ENCODE data around the gene PDE6H.

PDE6H gene

GRCh38 chr12:14972816-14973215 lies at the start of gene PDE6H:
Gene PDE6H, plus strand, starts transcription at chr12:14973042. Its CDS starts 4,971 bp downstream, at chr12:14978013.
- DNase-seq (ENCODE audit: low read depth in 1 of 2, low spot score in 1 of 2) = no peak

GRCh38 chr12:14923944-14924343 lies 48.9 kb upstream of the PDE6H start:
- DNase-seq (ENCODE audit: low read depth in 1 of 2, low spot score in 1 of 2) = no peak

GRCh38 chr12:14924541-14924940 lies 48.3 kb upstream of the PDE6H start:
- no peak for DNase-seq (ENCODE audit: low read depth in 1 of 2, low spot score in 1 of 2)

- no peak for DNase-seq (ENCODE audit: low read depth in 1 of 2, low spot score in 1 of 2)
Measured at GRCh38 chr12:14927267-14927666, 45.6 kb upstream of the PDE6H start.

- DNase-seq (ENCODE audit: low read depth in 1 of 2, low spot score in 1 of 2) = no peak
Measured at GRCh38 chr12:14928931-14929330, 43.9 kb upstream of the PDE6H start.

GRCh38 chr12:14930299-14930698 lies 42.5 kb upstream of the PDE6H start:
- DNase-seq (ENCODE audit: low read depth in 1 of 2, low spot score in 1 of 2) = no peak

- no peak for DNase-seq (ENCODE audit: low read depth in 1 of 2, low spot score in 1 of 2)
Measured at GRCh38 chr12:14931359-14931758, 41.5 kb upstream of the PDE6H start.

- DNase-seq (ENCODE audit: low read depth in 1 of 2, low spot score in 1 of 2) = no peak
Measured at GRCh38 chr12:14931791-14932560, 40.9 kb upstream of the PDE6H start.

GRCh38 chr12:14934511-14934910 lies 38.3 kb upstream of the PDE6H start:
- no peak for DNase-seq (ENCODE audit: low read depth in 1 of 2, low spot score in 1 of 2)

GRCh38 chr12:14935031-14935430 lies 37.8 kb upstream of the PDE6H start:
- DNase-seq (ENCODE audit: low read depth in 1 of 2, low spot score in 1 of 2) = no peak

GRCh38 chr12:14936224-14936861 lies 36.5 kb upstream of the PDE6H start:
- no peak for DNase-seq (ENCODE audit: low read depth in 1 of 2, low spot score in 1 of 2)

- no peak for DNase-seq (ENCODE audit: low read depth in 1 of 2, low spot score in 1 of 2)
Measured at GRCh38 chr12:14937014-14937413, 35.8 kb upstream of the PDE6H start.

- DNase-seq (ENCODE audit: low read depth in 1 of 2, low spot score in 1 of 2) = no peak
Measured at GRCh38 chr12:14937689-14938088, 35.2 kb upstream of the PDE6H start.

GRCh38 chr12:14938301-14938700 lies 34.5 kb upstream of the PDE6H start, which contains the start of gene ERP27:
Gene ERP27, minus strand, starts transcription at chr12:14938537. Its CDS starts 29 bp downstream, at chr12:14938508.
- DNase-seq (ENCODE audit: low read depth in 1 of 2, low spot score in 1 of 2) = no peak

GRCh38 chr12:14941369-14941768 lies 31.5 kb upstream of the PDE6H start:
- DNase-seq (ENCODE audit: low read depth in 1 of 2, low spot score in 1 of 2) = no peak

- DNase-seq (ENCODE audit: low read depth in 1 of 2, low spot score in 1 of 2) = no peak
Measured at GRCh38 chr12:14942196-14942931, 30.5 kb upstream of the PDE6H start.

GRCh38 chr12:14946162-14946561 lies 26.7 kb upstream of the PDE6H start:
- no peak for DNase-seq (ENCODE audit: low read depth in 1 of 2, low spot score in 1 of 2)

GRCh38 chr12:14946861-14947260 lies 26.0 kb upstream of the PDE6H start:
- DNase-seq (ENCODE audit: low read depth in 1 of 2, low spot score in 1 of 2) = no peak

- peak in 1 of 2 donors; percentile 65 for DNase-seq (ENCODE audit: low read depth in 1 of 2, low spot score in 1 of 2)
Measured at GRCh38 chr12:14948672-14949071, 24.2 kb upstream of the PDE6H start.

- no peak for DNase-seq (ENCODE audit: low read depth in 1 of 2, low spot score in 1 of 2)
Measured at GRCh38 chr12:14949631-14950030, 23.2 kb upstream of the PDE6H start.

- peak in 1 of 2 donors; percentile 33 for DNase-seq (ENCODE audit: low read depth in 1 of 2, low spot score in 1 of 2)
Measured at GRCh38 chr12:14950421-14950820, 22.4 kb upstream of the PDE6H start.
